ENCODE results near the gene NDUFAF2. TPM values are rescaled to one million over a fixed set of nuclear protein-coding genes. Genes with fewer than 3 reads are reported as not detected.

The NDUFAF2 gene
- total RNA-seq, 4 donors from 2014 or later = 14.1 to 78.9 (median 31.0) TPM

- DNase-seq = no peak
- intact Hi-C loops (cut with DNase I; ENCODE audit: low total_unique reads) = no loop called here
- Histone ChIP-seq H3K27me3 (no peaks in the 10 kb centered on the region), H3K9me3 (no peaks in the 10 kb centered on the region), H3K4me3 (no peak overlapping the region), H3K27ac (no peak overlapping the region), H3K36me3 (no peaks in the 10 kb centered on the region), H3K4me1 (no peaks in the 10 kb centered on the region)
- no peak for TF ChIP-seq POLR2A (IDR thresholded peaks at IDR 0.05)
- TF ChIP-seq, protein P1, sequence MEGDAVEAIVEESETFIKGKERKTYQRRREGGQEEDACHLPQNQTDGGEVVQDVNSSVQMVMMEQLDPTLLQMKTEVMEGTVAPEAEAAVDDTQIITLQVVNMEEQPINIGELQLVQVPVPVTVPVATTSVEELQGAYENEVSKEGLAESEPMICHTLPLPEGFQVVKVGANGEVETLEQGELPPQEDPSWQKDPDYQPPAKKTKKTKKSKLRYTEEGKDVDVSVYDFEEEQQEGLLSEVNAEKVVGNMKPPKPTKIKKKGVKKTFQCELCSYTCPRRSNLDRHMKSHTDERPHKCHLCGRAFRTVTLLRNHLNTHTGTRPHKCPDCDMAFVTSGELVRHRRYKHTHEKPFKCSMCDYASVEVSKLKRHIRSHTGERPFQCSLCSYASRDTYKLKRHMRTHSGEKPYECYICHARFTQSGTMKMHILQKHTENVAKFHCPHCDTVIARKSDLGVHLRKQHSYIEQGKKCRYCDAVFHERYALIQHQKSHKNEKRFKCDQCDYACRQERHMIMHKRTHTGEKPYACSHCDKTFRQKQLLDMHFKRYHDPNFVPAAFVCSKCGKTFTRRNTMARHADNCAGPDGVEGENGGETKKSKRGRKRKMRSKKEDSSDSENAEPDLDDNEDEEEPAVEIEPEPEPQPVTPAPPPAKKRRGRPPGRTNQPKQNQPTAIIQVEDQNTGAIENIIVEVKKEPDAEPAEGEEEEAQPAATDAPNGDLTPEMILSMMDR (IDR thresholded peaks at IDR 0.05) = no peak
Measured at GRCh38 chr5:60997721-60998120, 52.7 kb downstream of the NDUFAF2 start.

GRCh38 chr5:61000887-61001286 lies 55.9 kb downstream of the NDUFAF2 start:
- TF ChIP-seq, protein P1 (IDR thresholded peaks at IDR 0.05) = no peak
- TF ChIP-seq POLR2A (IDR thresholded peaks at IDR 0.05) = no peak
- H3K4me3 ChIP-seq = no peak overlapping the region
- DNase-seq = no peak
- intact Hi-C loops (cut with DNase I; ENCODE audit: low total_unique reads) = no loop called here
- no peaks in the 10 kb centered on the region for H3K36me3 ChIP-seq
- no peaks in the 10 kb centered on the region for H3K9me3 ChIP-seq
- H3K27me3 ChIP-seq = no peaks in the 10 kb centered on the region
- H3K4me1 ChIP-seq = no peaks in the 10 kb centered on the region
- H3K27ac ChIP-seq = no peak overlapping the region

- no peaks in the 10 kb centered on the region for H3K9me3 ChIP-seq
- H3K27ac ChIP-seq = no peak overlapping the region
- H3K4me1 ChIP-seq = no peaks in the 10 kb centered on the region
- DNase-seq = no peak
- intact Hi-C loops (cut with DNase I; ENCODE audit: low total_unique reads) = no loop called here
- TF ChIP-seq, protein P1 (IDR thresholded peaks at IDR 0.05) = no peak
- no peak for TF ChIP-seq POLR2A (IDR thresholded peaks at IDR 0.05)
- H3K36me3 ChIP-seq = no peaks in the 10 kb centered on the region
- no peak overlapping the region for H3K4me3 ChIP-seq
- no peaks in the 10 kb centered on the region for H3K27me3 ChIP-seq
Measured at GRCh38 chr5:61001647-61002046, 56.6 kb downstream of the NDUFAF2 start.

DNA sequence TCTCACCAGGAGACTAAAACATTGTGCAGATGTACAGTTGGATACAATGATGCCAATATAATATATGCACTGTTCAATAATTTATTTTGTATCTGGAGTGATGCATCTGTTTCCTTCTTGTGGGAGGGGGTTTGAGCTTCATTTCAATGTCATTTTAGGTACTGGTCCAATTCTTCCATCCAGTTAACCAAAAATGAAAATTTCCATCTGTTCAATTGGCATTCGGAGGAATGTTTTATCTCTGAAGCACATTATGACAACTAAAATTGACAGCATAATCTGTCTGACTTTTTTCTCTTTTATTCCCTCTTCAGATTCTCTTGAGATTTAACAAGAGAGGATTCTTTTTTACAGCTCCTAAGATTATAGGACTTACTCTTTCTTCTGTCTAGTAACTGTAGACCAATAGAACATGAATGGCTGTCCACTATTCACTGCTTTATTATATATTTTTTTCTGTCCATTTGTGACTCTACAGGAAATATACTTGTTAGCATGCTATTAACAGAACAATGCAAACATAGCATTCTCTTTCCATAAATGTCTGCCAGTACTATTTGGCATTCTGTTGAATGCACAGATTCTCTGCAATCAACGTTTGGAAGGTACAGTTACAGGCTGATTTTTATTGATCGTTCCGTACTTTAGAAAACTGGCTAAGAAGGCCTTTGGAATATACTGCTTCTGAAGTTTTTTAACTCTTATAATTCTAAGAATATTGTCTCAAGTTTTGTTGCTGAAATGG lies 57.8 kb downstream of the NDUFAF2 start:
- Histone ChIP-seq H3K9me3 (no peaks in the 10 kb centered on the region), H3K4me3 (no peak overlapping the region), H3K27ac (no peak overlapping the region), H3K36me3 (no peaks in the 10 kb centered on the region), H3K4me1 (no peaks in the 10 kb centered on the region), H3K27me3 (no peaks in the 10 kb centered on the region)
- intact Hi-C loops (cut with DNase I; ENCODE audit: low total_unique reads) = no loop called here
- TF ChIP-seq POLR2A (IDR thresholded peaks at IDR 0.05) = no peak
- TF ChIP-seq, protein P1 (IDR thresholded peaks at IDR 0.05) = no peak
- no peak for DNase-seq

DNA sequence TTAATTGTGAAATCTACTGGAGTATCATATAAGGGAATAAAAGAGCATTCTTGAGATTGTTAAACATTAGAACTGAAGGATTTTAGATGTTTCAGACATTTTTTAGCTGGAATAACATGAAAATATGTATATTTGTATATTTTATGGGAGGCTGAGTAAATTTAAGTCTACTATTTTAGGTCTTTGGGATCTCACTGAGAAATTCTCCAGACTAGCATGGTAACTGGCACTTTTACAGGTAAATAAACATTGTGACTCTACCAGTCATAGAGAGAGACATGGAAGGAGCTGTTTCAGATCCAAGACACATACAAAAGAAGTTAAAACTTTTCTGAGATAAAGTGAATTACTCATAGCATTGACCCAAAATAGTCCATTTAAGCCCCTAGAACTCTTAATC lies 59.4 kb downstream of the NDUFAF2 start:
- intact Hi-C loops (cut with DNase I; ENCODE audit: low total_unique reads) = no loop called here

More for the DNA sequence above, 59.4 kb downstream of the NDUFAF2 start:
- H3K36me3 ChIP-seq = no peaks in the 10 kb centered on the region
- no peak overlapping the region for H3K4me3 ChIP-seq
- H3K27ac ChIP-seq = no peak overlapping the region
- no peaks in the 10 kb centered on the region for H3K27me3 ChIP-seq
- DNase-seq = no peak
- TF ChIP-seq, protein P1 (IDR thresholded peaks at IDR 0.05) = no peak
- no peak for TF ChIP-seq POLR2A (IDR thresholded peaks at IDR 0.05)
- H3K9me3 ChIP-seq = no peaks in the 10 kb centered on the region
- H3K4me1 ChIP-seq = no peaks in the 10 kb centered on the region

All from uterus (tissue), 4 donors.